B cell (primary cell): Measurements from ENCODE around the gene IL20. TPM values are rescaled to one million over a fixed set of nuclear protein-coding genes. Genes with fewer than 3 reads are reported as not detected.

ENCODE experiments used
- ATAC-seq: fragments of 200-7000 bp; cut with Tn5 transposase; one replicate; pipeline ENCODE4 v1.10.0; 2021; ENCODE audit warnings: low read depth, mild to moderate bottlenecking, moderate number of reproducible peaks, moderate library complexity
- CTCF ChIA-PET: fragments of 350-600 bp; sonication (Branson Sonifier 250); formaldehyde crosslinking; loops from one replicate; lab custom pipeline; 2021; ENCODE audit warnings: antibody characterized with exemption, inconsistent platforms; lab: Charles Lee
- POLR2A ChIA-PET: fragments of 350-600 bp; sonication (Branson Sonifier 250); formaldehyde crosslinking; loops from one replicate; lab custom pipeline; 2021; ENCODE audit warnings: antibody characterized with exemption; lab: Charles Lee
- DNase-seq: peaks from one replicate; pipeline ENCODE4 v3.0.0; 2013
- H2AFZ ChIP-seq: 2 replicates; pipeline ENCODE4 v1.6.1; 2012; ENCODE audit warnings: mild to moderate bottlenecking, low read depth, low read length; ENCODE audit not compliant: insufficient read depth, poor library complexity, severe bottlenecking
- H3K27ac ChIP-seq, 2 donors: 1 replicate in 1 of 2; 2 replicates in 1 of 2; pipeline ENCODE4 v1.5.1; 2012 to 2013; ENCODE audit warnings: low read length in 2 of 2, mild to moderate bottlenecking in 2 of 2, moderate library complexity in 1 of 2
- H3K27me3 ChIP-seq, 4 experiments: fragments of 200-600 bp in 1 of 4; sonication (generic) in 1 of 4; replicated peaks in 1 of 4; 1 replicate in 2 of 4; 2 replicates in 2 of 4; pipeline versions ENCODE4 v1.6.1 to v1.7.0; 2013 to 2016; ENCODE audit warnings: low read length in 3 of 4, mild to moderate bottlenecking in 2 of 4, mixed read lengths in 1 of 4, moderate library complexity in 1 of 4; ENCODE audit not compliant: insufficient read depth in 4 of 4, control insufficient read depth in 3 of 4; ENCODE audit errors: control extremely low read depth in 1 of 4
- H3K36me3 ChIP-seq, 2 experiments: replicated peaks in 1 of 2; 1 replicate in 1 of 2; 2 replicates in 1 of 2; pipeline versions ENCODE4 v1.6.1 to v1.7.1; 2013; ENCODE audit warnings: low read length in 1 of 2; ENCODE audit not compliant: insufficient read depth in 2 of 2, control insufficient read depth in 1 of 2; ENCODE audit errors: control extremely low read depth in 1 of 2, extremely low read depth in 1 of 2
- H3K4me1 ChIP-seq, 2 donors: fragments of 200-600 bp in 1 of 2; sonication (generic) in 1 of 2; 1 replicate in 1 of 2; 2 replicates in 1 of 2; pipeline versions ENCODE4 v1.5.1 to v1.6.1; 2013 to 2017; ENCODE audit warnings: low read length in 2 of 2; ENCODE audit not compliant: control insufficient read depth in 2 of 2, insufficient read depth in 2 of 2
- H3K4me2 ChIP-seq: replicated peaks from 2 replicates; pipeline ENCODE3; 2012; ENCODE audit warnings: mild to moderate bottlenecking, low read depth, low read length; ENCODE audit not compliant: poor library complexity, severe bottlenecking
- H3K4me3 ChIP-seq, 5 experiments: fragments of 200-600 bp in 1 of 5; sonication (generic) in 1 of 5; 1 replicate in 3 of 5; 2 replicates in 2 of 5; pipeline versions ENCODE4 v1.5.1 to v1.7.0; 2011 to 2016; ENCODE audit warnings: low read length in 4 of 5, mild to moderate bottlenecking in 4 of 5, low read depth in 2 of 5, control low read depth in 1 of 5, moderate library complexity in 1 of 5; ENCODE audit not compliant: insufficient read depth in 1 of 5; ENCODE audit errors: control extremely low read depth in 1 of 5, extremely low read depth in 1 of 5
- H3K79me2 ChIP-seq: fragments of 200-600 bp; sonication (generic); one replicate; pipeline ENCODE4 v1.6.0; 2016; ENCODE audit warnings: low read length; ENCODE audit not compliant: control insufficient read depth, insufficient read depth
- H3K9ac ChIP-seq: fragments of 200-600 bp; sonication (generic); 2 replicates; pipeline ENCODE4 v1.6.1; 2017; ENCODE audit warnings: mild to moderate bottlenecking, low read length, moderate library complexity
- H3K9me3 ChIP-seq, 3 donors: one replicate each; pipeline versions ENCODE4 v1.6.1 to v1.7.1; 2013; ENCODE audit warnings: low read length in 2 of 3; ENCODE audit not compliant: control insufficient read depth in 2 of 3, insufficient read depth in 1 of 3; ENCODE audit errors: control extremely low read depth in 1 of 3
- H4K20me1 ChIP-seq: 2 replicates; pipeline ENCODE4 v1.6.0; 2012; ENCODE audit warnings: mild to moderate bottlenecking, low read length; ENCODE audit not compliant: insufficient read depth, control insufficient read depth, poor library complexity, severe bottlenecking
- H3K27ac Mint-ChIP-seq: one replicate; pipeline ENCODE4 v1.8.0; 2021; ENCODE audit warnings: mixed read lengths
- H3K27me3 Mint-ChIP-seq: one replicate; pipeline ENCODE4 v1.8.0; 2021; ENCODE audit warnings: mixed read lengths
- H3K4me1 Mint-ChIP-seq: one replicate; pipeline ENCODE4 v1.8.0; 2021; ENCODE audit warnings: mixed read lengths
- H3K4me3 Mint-ChIP-seq: one replicate; pipeline ENCODE4 v1.8.0; 2021; ENCODE audit warnings: mixed read lengths
- H3K9me3 Mint-ChIP-seq: one replicate; pipeline ENCODE4 v1.8.0; 2022; ENCODE audit warnings: mixed read lengths; ENCODE audit not compliant: insufficient read depth
- CTCF ChIP-seq: fragments of 200-600 bp; IDR thresholded peaks from one replicate; pipeline ENCODE4 v1.8.0; 2022; ENCODE audit warnings: antibody characterized with exemption, mild to moderate bottlenecking
- EZH2 ChIP-seq: IDR thresholded peaks from 2 replicates; pipeline ENCODE4 v1.6.1; 2012; ENCODE audit warnings: borderline replicate concordance, low read depth, mild to moderate bottlenecking, moderate library complexity, low read length; ENCODE audit not compliant: insufficient read depth, poor library complexity, severe bottlenecking
- WGBS: methylation state at CpG from one replicate; pipeline ENCODE4 v1.1.5; 2013; ENCODE audit warnings: missing lambda C conversion rate; ENCODE audit not compliant: insufficient coverage; 5-methylcytosine and 5-hydroxymethylcytosine counted together
- intact Hi-C: fragments of 100-400 bp; cut with micrococcal nuclease; formaldehyde crosslinking; loops from one replicate; pipeline ENCODE4 v1.10.0; 2022
- polyA plus RNA-seq: library from polyadenylated mRNA; depleted of rRNA; stranded (reverse); fragments of >200 nt; gene quantifications from 2 replicates; pipeline ENCODE4 v1.2.3, GENCODE V29; 2012
- total RNA-seq, 2 donors: library from RNA; stranded (reverse); fragments of 120-200 nt in 1 of 2; gene quantifications; 1 replicate in 1 of 2; 2 replicates in 1 of 2; pipeline versions ENCODE4 v1.2.3 to v1.2.4, GENCODE V29; 2013 to 2022

Gene IL20
- total and polyA plus RNA-seq, 2 donors (not counting 1 experiment from before 2014, with no cell fraction given) = not detected

DNA sequence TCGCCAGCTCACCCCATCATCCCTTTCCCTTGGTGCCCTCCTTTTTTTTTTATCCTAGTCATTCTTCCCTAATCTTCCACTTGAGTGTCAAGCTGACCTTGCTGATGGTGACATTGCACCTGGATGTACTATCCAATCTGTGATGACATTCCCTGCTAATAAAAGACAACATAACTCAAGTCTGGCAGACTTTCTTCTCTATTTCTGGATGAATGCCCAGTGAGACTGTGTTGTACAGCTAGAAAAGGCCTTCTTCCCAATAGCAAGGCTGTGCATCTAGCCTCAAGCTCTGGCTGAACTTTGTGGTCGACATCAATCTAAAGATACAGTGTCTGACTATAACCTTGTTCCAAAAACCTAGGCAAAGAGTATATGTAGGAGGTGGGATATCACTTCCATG lies 38.3 kb downstream of the IL20 start:
- H3K79me2 ChIP-seq = peaks cover 9% of the 10 kb centered on the region
- no peaks in the 10 kb centered on the region for H3K27me3 ChIP-seq
- peaks cover 34 to 49% of the 10 kb centered on the region in 2 donors for H3K4me1 ChIP-seq
- no peak overlapping the region for H2AFZ ChIP-seq
- Mint-ChIP-seq H3K27ac (peak overlapping the region; percentile 73), H3K9me3 (no peaks in the 10 kb centered on the region), H3K4me1 (peaks cover 73% of the 10 kb centered on the region), H3K4me3 (no peak overlapping the region), H3K27me3 (no peaks in the 10 kb centered on the region)
- POLR2A ChIA-PET = interaction anchor here (2.1 kb wide), 1 partner anchor 8 kb away, joined by 14 read pairs; no protein-coding TSS in a partner anchor
- no peak for DNase-seq
- TF ChIP-seq EZH2 (no peak), CTCF (no peak)
- H3K36me3 ChIP-seq = peaks cover 4 to 64% of the 10 kb centered on the region in 2 experiments
- 100% methylated on average over 1 of the region's 2 CpGs for WGBS
- intact Hi-C loops = no loop called here
- no peak for ATAC-seq
- peak overlapping the region in 1 of 2 donors; percentile 79 for H3K27ac ChIP-seq
- no peak overlapping the region for H3K4me2 ChIP-seq
- CTCF ChIA-PET = interaction anchor here (3.3 to 11.6 kb wide), 3 partner anchors 8 to 39 kb away, joined by 15 to 208 read pairs (median 22); partner anchors contain the start of gene IL20
- no peak overlapping the region for H3K9ac ChIP-seq
- peaks cover 73% of the 10 kb centered on the region for H4K20me1 ChIP-seq
- H3K4me3 ChIP-seq = no peak overlapping the region
- H3K9me3 ChIP-seq = no peaks in the 10 kb centered on the region

DNA sequence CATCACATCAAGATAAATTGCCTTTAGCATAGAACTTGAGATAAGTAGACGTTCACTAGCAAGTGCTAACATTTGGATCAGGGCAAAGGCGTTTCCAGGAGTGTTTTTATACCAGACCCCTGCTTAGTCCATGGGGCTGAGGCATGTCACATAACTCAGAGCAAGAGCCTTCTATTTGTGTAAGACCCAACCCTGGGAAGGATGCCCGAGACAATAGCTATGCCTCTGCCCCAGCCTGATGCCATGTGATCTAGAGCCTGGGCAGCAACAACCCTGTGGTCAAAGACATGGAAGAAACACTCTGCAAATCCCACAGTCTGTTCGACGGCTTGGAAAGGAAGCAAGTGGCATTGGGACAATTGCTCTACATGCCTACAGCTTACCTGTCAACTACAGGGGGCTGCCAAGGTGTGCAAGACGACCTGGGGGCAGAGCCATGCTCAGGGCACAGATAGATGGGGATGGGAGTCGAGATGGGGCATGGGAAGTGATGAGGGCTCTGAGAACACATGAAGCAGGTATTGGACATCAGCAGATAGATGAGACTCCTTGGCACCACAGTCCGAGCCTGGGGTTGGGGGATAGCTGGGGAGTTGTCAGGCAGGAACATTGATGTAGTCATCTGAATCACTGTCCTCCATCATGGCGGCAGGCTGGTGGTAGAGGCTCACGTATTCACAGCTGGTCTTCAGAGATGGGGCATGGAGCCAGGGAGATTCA lies 39.2 kb downstream of the IL20 start:
- H3K4me3 Mint-ChIP-seq = peak overlapping the region; percentile 64
- H3K27me3 Mint-ChIP-seq = no peaks in the 10 kb centered on the region
- ChIA-PET POLR2A (interaction anchor here (1.2 to 1.8 kb wide), 6 partner anchors 14 to 170 kb away, joined by 3 to 8 read pairs (median 6); partner anchors contain the start of gene FCMR), CTCF (interaction anchor here (0.7 to 11.6 kb wide), 11 partner anchors 8 to 179 kb away, joined by 3 to 208 read pairs (median 15); partner anchors contain the start of genes FCMR and IL20)
- H3K27ac Mint-ChIP-seq = peak overlapping the region; percentile 82
- Histone ChIP-seq H3K27ac (peak overlapping the region; percentile 49 to 79), H4K20me1 (peaks cover 82% of the 10 kb centered on the region), H3K9ac (no peak overlapping the region), H3K79me2 (peaks cover 16% of the 10 kb centered on the region), H3K4me2 (no peak overlapping the region), H3K4me3 (no peak overlapping the region), H3K36me3 (peaks cover 7 to 68% of the 10 kb centered on the region in 2 experiments), H3K27me3 (no peaks in the 10 kb centered on the region), H2AFZ (no peak overlapping the region), H3K9me3 (no peaks in the 10 kb centered on the region), H3K4me1 (peaks cover 42 to 56% of the 10 kb centered on the region in 2 donors)
- no peak for ATAC-seq
- TF ChIP-seq CTCF = no peak
- no peak for TF ChIP-seq EZH2
- no peak for DNase-seq
- intact Hi-C loops = no loop called here
- 94% methylated on average over 6 of the region's 10 CpGs for WGBS
- no peaks in the 10 kb centered on the region for H3K9me3 Mint-ChIP-seq
- peaks cover 75% of the 10 kb centered on the region for H3K4me1 Mint-ChIP-seq
